ENCODE data around the gene ARHGAP44.
"Not testable (repeated sequence)": the region's sequence is repeated elsewhere in the genome, so short reads cannot be mapped to it uniquely, and the experiment has no call there.

ARHGAP44 gene

DNA sequence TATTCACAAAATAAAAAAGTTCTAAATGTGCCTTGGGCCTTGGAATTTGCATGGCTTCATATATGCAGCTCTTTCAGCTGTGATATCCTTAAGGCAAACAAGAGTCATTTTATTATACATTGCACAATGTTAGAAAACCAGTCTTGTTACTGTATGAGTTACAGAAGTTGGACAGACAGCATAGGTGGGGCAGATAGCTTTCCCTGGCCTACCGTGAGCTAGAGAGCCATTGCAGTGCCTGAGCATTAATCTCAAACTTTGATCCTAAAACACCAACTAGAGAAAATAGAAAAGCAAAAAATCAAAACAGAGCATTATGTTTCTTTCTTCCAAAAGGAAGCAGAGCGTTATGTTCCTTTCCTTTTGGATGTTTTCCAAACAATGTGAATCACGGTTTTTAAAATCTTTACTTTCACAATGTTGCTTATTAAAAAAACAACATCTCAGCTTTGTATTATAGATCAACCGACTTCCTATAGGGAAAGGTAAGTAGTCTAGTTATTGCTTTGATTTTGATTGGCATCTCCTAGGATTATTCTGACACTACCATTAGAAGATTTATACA is 32.2 kb downstream of the ARHGAP44 start:
- no peak for DNase-seq (ENCODE audit: low read depth in 2 of 3, low spot score in 1 of 3)

- DNase-seq (ENCODE audit: low read depth in 2 of 3, low spot score in 1 of 3) = no peak
These were observed 37.1 kb downstream of the ARHGAP44 start for GRCh38 chr17:12826431-12826830.

DNA sequence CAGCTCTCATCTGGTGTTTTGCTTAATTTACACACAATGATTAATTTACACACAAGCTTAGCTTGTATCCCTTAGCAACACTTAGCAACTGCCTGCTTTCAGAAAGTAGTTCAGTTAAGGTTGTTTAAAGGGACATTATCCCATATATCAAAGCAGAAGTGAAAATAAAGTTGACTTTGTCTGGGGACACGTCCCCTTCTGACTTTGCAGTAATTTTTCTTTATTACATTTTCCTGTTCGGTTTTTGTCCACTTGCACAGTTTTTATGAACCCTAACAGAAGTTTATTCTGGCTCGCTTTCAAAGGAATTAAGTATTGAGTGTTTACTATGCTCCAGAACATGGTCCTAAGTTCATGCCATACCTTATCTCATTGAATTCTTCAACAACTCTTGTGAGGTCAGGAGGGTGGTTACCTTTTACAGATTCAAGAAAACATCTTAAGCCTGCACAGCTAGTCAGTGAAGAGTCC is 41.5 kb downstream of the ARHGAP44 start:
- DNase-seq (ENCODE audit: low read depth in 2 of 3, low spot score in 1 of 3) = no peak

GRCh38 chr17:12831839-12832238 is 42.5 kb downstream of the ARHGAP44 start:
- DNase-seq (ENCODE audit: low read depth in 2 of 3, low spot score in 1 of 3) = no peak

GRCh38 chr17:12839042-12839441 is 49.7 kb downstream of the ARHGAP44 start:
- DNase-seq (ENCODE audit: low read depth in 2 of 3, low spot score in 1 of 3) = no peak

DNA sequence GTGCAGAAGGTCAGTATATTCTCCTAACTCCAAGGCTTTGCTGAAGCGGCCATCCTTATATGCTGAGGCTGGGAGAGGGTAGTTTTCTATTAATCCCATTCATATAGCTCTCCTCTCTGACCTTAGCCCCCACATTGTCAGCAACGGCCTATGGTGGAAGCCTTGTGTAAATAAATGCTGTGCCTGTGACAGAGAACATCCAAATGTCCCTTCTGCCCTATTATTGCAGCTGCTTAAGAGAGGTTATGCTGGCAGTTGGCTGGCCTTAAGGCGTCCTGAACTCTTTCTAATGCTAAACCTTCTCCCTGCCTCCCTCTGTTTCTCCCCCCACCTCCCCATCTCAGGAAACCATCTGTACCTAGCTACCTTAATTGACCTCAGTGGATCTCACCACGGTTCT is 53.6 kb downstream of the ARHGAP44 start:
- DNase-seq (ENCODE audit: low read depth in 2 of 3, low spot score in 1 of 3) = no peak

- DNase-seq (ENCODE audit: low read depth in 2 of 3, low spot score in 1 of 3) = no peak
These were observed 61.7 kb downstream of the ARHGAP44 start for GRCh38 chr17:12850996-12851395.

DNA sequence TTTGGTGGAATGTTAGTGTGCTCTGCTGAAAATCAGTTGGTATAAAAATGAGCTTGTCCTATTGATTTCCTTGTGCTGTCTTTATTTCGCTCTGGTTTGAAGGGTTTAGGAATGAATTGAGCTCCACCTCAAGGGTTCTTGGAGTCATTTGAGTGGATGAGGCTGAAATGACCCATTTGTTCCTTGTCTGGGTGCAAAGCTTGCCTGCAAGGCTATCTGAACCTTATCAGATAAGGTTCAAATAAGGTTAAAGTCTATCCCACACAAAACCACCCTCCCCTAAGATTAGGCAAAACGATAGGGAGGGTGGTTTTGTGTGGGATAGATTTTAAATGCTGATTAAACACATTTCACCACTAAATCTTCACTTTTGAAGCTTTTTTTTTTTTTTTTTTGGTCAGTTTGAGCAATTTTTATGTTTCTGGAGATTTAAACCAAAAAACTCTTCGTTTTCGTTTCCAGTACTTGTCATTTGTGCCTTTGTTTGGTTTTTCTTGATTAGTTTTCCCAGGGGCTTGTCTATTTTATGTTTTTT is 62.7 kb downstream of the ARHGAP44 start:
- no peak for DNase-seq (ENCODE audit: low read depth in 2 of 3, low spot score in 1 of 3)

- no peak for DNase-seq (ENCODE audit: low read depth in 2 of 3, low spot score in 1 of 3)
These were observed 64.6 kb downstream of the ARHGAP44 start for GRCh38 chr17:12853921-12854320.

- DNase-seq (ENCODE audit: low read depth in 2 of 3, low spot score in 1 of 3) = no peak
These were observed 67.1 kb downstream of the ARHGAP44 start for GRCh38 chr17:12856416-12856815.

DNA sequence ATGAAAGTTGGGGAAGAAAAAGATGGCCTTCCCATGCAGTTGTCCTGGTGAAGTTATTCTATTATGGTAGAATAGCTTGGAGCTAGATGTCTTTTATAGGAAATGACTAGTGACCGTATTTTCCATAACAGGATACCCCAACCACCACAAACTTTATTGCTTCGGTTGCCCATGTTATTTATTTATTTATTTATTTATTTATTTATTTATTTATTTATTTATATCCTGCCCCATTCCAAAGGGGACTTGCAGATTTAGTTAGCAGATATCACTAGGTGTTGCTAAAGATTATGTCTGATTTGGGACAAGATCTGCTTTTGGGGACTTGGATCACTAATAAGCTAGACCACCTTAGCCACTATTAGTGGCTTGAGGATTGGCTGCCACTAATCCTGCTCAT is 68.3 kb downstream of the ARHGAP44 start:
- DNase-seq (ENCODE audit: low read depth in 2 of 3, low spot score in 1 of 3) = no peak

DNA sequence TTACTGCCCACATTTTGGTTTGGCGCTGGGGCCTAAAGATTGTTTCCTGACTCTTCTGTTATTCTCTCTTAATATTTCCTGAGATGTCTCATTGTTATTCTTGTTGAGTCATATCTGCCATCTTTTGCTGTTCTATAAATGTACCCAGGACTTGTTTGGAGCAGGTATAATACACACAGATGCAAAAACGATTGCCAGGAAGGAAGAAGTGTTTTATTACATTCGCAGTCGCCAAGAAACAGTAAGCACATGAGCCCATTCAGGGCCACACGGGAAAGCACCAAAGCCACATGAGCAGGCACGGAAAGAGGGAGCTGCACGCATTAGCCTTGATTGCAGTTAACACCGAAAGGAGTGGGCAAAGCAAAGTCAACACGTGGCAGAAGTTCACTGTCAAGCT is 70.2 kb downstream of the ARHGAP44 start:
- no peak for DNase-seq (ENCODE audit: low read depth in 2 of 3, low spot score in 1 of 3)

DNA sequence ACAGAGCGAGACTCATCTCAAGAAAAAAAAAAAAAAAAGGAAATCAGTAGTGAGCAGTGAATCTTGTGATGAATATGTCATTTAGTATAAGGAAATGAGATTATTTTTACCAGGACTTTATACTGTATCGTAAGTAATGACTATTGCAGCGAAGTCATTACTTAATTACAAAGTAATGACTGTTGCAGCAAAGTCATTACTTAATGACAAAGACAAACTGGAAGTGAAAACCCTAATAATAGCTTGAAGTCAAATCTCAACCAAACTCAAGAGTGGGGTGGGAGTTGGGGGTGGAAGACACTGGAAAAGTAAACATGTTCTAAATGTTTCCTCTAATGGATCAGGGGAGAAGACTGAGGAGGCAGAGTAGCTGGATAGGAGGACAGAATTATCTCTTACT is 76.5 kb downstream of the ARHGAP44 start:
- DNase-seq (ENCODE audit: low read depth in 2 of 3, low spot score in 1 of 3) = no peak

GRCh38 chr17:12866244-12866643 is 76.9 kb downstream of the ARHGAP44 start:
- no peak for DNase-seq (ENCODE audit: low read depth in 2 of 3, low spot score in 1 of 3)

- no peak for DNase-seq (ENCODE audit: low read depth in 2 of 3, low spot score in 1 of 3)
These were observed 78.4 kb downstream of the ARHGAP44 start for GRCh38 chr17:12867726-12868125.

DNA sequence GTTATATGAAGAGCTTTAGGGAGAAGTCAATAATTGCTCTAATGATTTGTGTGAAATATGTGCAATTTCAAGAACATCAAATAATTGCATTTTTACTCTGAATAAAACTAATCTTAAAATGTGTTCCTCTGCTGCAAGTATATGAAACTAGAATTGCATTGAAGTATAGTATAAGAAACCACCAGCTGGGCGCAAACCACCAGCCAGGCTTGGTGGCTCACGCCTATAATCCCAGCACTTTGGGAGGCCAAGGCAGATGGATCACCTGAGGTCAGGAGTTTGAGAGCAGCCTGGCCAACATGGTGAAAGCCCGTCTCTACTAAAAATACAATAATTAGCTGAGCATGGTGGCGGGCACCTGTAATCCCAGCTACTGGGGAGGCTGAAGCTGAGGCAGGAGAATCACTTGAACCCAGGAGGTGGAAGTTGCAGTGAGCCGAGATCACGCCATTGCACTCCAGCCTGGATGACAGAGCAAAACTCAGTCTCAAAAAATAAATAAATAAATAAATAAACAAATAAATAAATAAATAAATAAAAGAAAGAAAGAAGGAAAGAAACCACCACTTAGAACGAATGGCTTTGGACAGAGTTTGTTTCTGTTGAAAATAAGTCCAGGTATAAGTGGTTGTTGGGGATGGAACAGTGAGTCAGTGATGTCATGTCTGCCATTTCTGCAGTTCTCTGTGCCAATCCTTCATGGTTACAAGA is 84.3 kb downstream of the ARHGAP44 start:
- DNase-seq (ENCODE audit: low read depth in 2 of 3, low spot score in 1 of 3) = not testable (repeated sequence)

- DNase-seq (ENCODE audit: low read depth in 2 of 3, low spot score in 1 of 3) = no peak
These were observed 88.8 kb downstream of the ARHGAP44 start for GRCh38 chr17:12877953-12878669.

GRCh38 chr17:12879096-12879495 is 89.8 kb downstream of the ARHGAP44 start:
- DNase-seq (ENCODE audit: low read depth in 2 of 3, low spot score in 1 of 3) = not testable (repeated sequence)

GRCh38 chr17:12883472-12883871 is 94.2 kb downstream of the ARHGAP44 start:
- DNase-seq (ENCODE audit: low read depth in 2 of 3, low spot score in 1 of 3) = no peak

GRCh38 chr17:12887088-12887487 is 97.8 kb downstream of the ARHGAP44 start:
- no peak for DNase-seq (ENCODE audit: low read depth in 2 of 3, low spot score in 1 of 3)

GRCh38 chr17:12896180-12896785 is 107.0 kb downstream of the ARHGAP44 start:
- DNase-seq (ENCODE audit: low read depth in 2 of 3, low spot score in 1 of 3) = no peak

GRCh38 chr17:12898110-12898509 is 108.8 kb downstream of the ARHGAP44 start:
- DNase-seq (ENCODE audit: low read depth in 2 of 3, low spot score in 1 of 3) = no peak

Data from stimulated activated CD4-positive, alpha-beta T cell treated with anti-CD3 and anti-CD28 coated beads, Interleukin-12 subunit alpha, Interleukin-12 subunit beta, amount 100 ng/mL, for 48 hours (primary cell).